A673 (cell line): ENCODE results near the gene CEP131. TPM values are rescaled to one million over a fixed set of nuclear protein-coding genes. Genes with fewer than 3 reads are reported as not detected.

Experiments
- BruUV-seq: library from RNA; stranded (reverse); fragments of 400-500 nt; replicated peaks from 2 replicates; lab custom pipeline; 2021; lab: Mats Ljungman, UMichigan
- CTCF ChIA-PET: fragments of 300-600 bp; sonication (Branson Sonifier 250); formaldehyde crosslinking; loops from one replicate; lab custom pipeline; 2022; ENCODE audit warnings: antibody characterized with exemption; lab: Charles Lee
- POLR2A ChIA-PET: fragments of 300-600 bp; sonication (Branson Sonifier 250); formaldehyde crosslinking; loops from one replicate; lab custom pipeline; 2022; ENCODE audit warnings: antibody characterized with exemption; ENCODE audit not compliant: low non-redundant PET; lab: Charles Lee
- DNase-seq: peaks from one replicate; pipeline ENCODE4 v3.0.0-alpha.2; 2015; ENCODE audit warnings: low spot score
- H3K27ac ChIP-seq: fragments of 200-600 bp; sonication (generic); 2 replicates; pipeline ENCODE4 v1.5.1; 2016; ENCODE audit warnings: mixed run types, low read depth, mild to moderate bottlenecking, mixed read lengths, antibody characterized with exemption, low read length; ENCODE audit not compliant: poor library complexity, severe bottlenecking
- H3K27me3 ChIP-seq: fragments of 200-600 bp; sonication (generic); replicated peaks from 2 replicates; pipeline ENCODE4 v1.6.1; 2017; ENCODE audit warnings: mixed run types, low read depth, mild to moderate bottlenecking, mixed read lengths, antibody characterized with exemption, low read length; ENCODE audit not compliant: insufficient read depth, poor library complexity
- H3K36me3 ChIP-seq: fragments of 200-600 bp; sonication (generic); 2 replicates; pipeline ENCODE4 v1.6.1; 2016; ENCODE audit warnings: mixed run types, mild to moderate bottlenecking, mixed read lengths, antibody characterized with exemption, low read length; ENCODE audit not compliant: insufficient read depth, poor library complexity, severe bottlenecking
- H3K4me1 ChIP-seq: fragments of 200-600 bp; sonication (generic); 2 replicates; pipeline ENCODE4 v1.6.1; 2017; ENCODE audit warnings: mixed run types, mild to moderate bottlenecking, mixed read lengths, antibody characterized with exemption, low read length; ENCODE audit not compliant: insufficient read depth, poor library complexity, severe bottlenecking
- H3K4me3 ChIP-seq: fragments of 200-600 bp; sonication (generic); 2 replicates; pipeline ENCODE4 v1.5.1; 2016; ENCODE audit warnings: low read depth, mixed run types, mild to moderate bottlenecking, mixed read lengths, low read length; ENCODE audit not compliant: poor library complexity, severe bottlenecking
- H3K9me3 ChIP-seq: fragments of 200-600 bp; sonication (generic); 2 replicates; pipeline ENCODE4 v1.6.1; 2016; ENCODE audit warnings: mixed run types, low read depth, mild to moderate bottlenecking, mixed read lengths, antibody characterized with exemption, low read length; ENCODE audit not compliant: poor library complexity, severe bottlenecking
- CTCF ChIP-seq: fragments of 300-800, 200-600 bp; sonication (generic); conservative IDR thresholded peaks from 2 replicates; pipeline ENCODE4 v1.5.1; 2017; ENCODE audit warnings: low read depth, mild to moderate bottlenecking, antibody characterized with exemption, low read length, moderate library complexity, mixed read lengths
- EZH2 ChIP-seq: fragments of 200-600 bp; sonication (generic); IDR thresholded peaks from 2 replicates; pipeline ENCODE4 v1.6.1; 2017; ENCODE audit warnings: borderline replicate concordance, low read depth, mild to moderate bottlenecking, mixed read lengths, antibody characterized with exemption, low read length; ENCODE audit not compliant: poor library complexity, severe bottlenecking
- intact Hi-C: fragments of 100-400 bp; cut with micrococcal nuclease; formaldehyde crosslinking; loops from one replicate; pipeline ENCODE4 v1.10.0; 2022; ENCODE audit not compliant: unreplicated experiment
- total RNA-seq: library from RNA; stranded (reverse); gene quantifications from 2 replicates; pipeline ENCODE4 v1.2.3, GENCODE V29; 2021

The CEP131 gene
- total RNA-seq, 1 experiment from 2014 or later: 27.1 TPM

GRCh38 chr17:81176666-81177065, 46.1 kb downstream of the CEP131 start:
- peak; percentile 58 for DNase-seq
- Histone ChIP-seq H3K4me3 (no peak overlapping the region), H3K27me3 (no peaks in the 10 kb centered on the region), H3K27ac (no peak overlapping the region), H3K36me3 (no peaks in the 10 kb centered on the region), H3K9me3 (peaks cover 11% of the 10 kb centered on the region), H3K4me1 (no peaks in the 10 kb centered on the region)
- ChIA-PET CTCF (interaction anchor here (0.7 kb wide), 2 partner anchors 247 to 326 kb away, joined by 5 read pairs; no protein-coding TSS in a partner anchor), POLR2A (no interaction called here)
- intact Hi-C loops: no loop called here
- TF ChIP-seq CTCF: 0 out of 2 replicates have a peak, but pooled peaks have one; percentile 23
- no peak for TF ChIP-seq EZH2
- BruUV-seq: no TSS peak

GRCh38 chr17:81173762-81174155, 49.0 kb downstream of the CEP131 start:
- TF ChIP-seq CTCF (no peak), EZH2 (no peak)
- Histone ChIP-seq H3K9me3 (peaks cover 11% of the 10 kb centered on the region), H3K27ac (peak overlapping the region; percentile 29), H3K27me3 (no peaks in the 10 kb centered on the region), H3K36me3 (no peaks in the 10 kb centered on the region), H3K4me1 (no peaks in the 10 kb centered on the region), H3K4me3 (no peak overlapping the region)
- BruUV-seq: no TSS peak
- intact Hi-C loops: no loop called here
- CTCF ChIA-PET: no interaction called here
- POLR2A ChIA-PET: no interaction called here
- DNase-seq: no peak

GRCh38 chr17:81173052-81173761, 49.6 kb downstream of the CEP131 start:
- H3K4me3 ChIP-seq: no peak overlapping the region
- no peaks in the 10 kb centered on the region for H3K27me3 ChIP-seq
- intact Hi-C loops: no loop called here
- DNase-seq: no peak
- H3K4me1 ChIP-seq: no peaks in the 10 kb centered on the region
- POLR2A ChIA-PET: no interaction called here
- H3K9me3 ChIP-seq: peaks cover 11% of the 10 kb centered on the region
- no peaks in the 10 kb centered on the region for H3K36me3 ChIP-seq
- BruUV-seq: no TSS peak
- TF ChIP-seq CTCF: no peak
- TF ChIP-seq EZH2: no peak
- H3K27ac ChIP-seq: peak overlapping the region; percentile 29
- CTCF ChIA-PET: no interaction called here
